NOMO-1 (cell line): Measurements from ENCODE around the gene AMBRA1.
A peak's percentile ranks its signal among the peaks of the same experiment; 100 is the strongest.

Experiments used
- DNase-seq, 2 experiments: peaks; one replicate each; lab custom pipeline; 2025; ENCODE audit not compliant: unreplicated experiment in 2 of 2; lab: John Stamatoyannopoulos, UW

The AMBRA1 gene

GRCh38 chr11:46617134-46617971, 23.5 kb upstream of the AMBRA1 start, which contains the start of the genes ATG13 and HARBI1:
Gene ATG13, plus strand, starts transcription at chr11:46617553. Its CDS starts 26,739 bp downstream, at chr11:46644292.
Gene HARBI1, minus strand, starts transcription at chr11:46617227. Its CDS starts 990 bp downstream, at chr11:46616237.
- peak; percentile 79 to 90 for DNase-seq

- DNase-seq = peak in 1 of 2 experiments; percentile 18
These were observed 22.8 kb upstream of the AMBRA1 start for GRCh38 chr11:46616551-46617133.

- DNase-seq = no peak
These were observed 21.9 kb upstream of the AMBRA1 start for GRCh38 chr11:46615756-46616155.

DNA sequence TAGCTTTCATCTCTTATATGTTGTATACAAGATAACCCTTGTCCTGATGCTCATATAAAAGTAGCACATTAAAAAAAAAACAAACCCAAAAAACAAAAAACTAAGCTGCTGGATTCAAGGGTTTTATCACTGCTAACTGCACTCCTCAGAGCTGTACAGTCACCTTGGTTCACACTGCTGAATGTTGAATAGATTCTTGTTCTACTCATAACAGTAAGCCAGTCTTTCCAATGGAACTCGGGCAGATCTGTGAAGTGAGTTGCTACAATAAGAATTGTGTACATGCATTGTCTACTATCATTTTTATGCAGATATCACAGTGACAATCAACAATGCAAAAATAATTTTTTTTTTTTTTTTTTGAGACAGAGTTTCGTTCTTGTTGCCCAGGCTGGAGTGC, 18.5 kb upstream of the AMBRA1 start:
- DNase-seq = no peak

DNA sequence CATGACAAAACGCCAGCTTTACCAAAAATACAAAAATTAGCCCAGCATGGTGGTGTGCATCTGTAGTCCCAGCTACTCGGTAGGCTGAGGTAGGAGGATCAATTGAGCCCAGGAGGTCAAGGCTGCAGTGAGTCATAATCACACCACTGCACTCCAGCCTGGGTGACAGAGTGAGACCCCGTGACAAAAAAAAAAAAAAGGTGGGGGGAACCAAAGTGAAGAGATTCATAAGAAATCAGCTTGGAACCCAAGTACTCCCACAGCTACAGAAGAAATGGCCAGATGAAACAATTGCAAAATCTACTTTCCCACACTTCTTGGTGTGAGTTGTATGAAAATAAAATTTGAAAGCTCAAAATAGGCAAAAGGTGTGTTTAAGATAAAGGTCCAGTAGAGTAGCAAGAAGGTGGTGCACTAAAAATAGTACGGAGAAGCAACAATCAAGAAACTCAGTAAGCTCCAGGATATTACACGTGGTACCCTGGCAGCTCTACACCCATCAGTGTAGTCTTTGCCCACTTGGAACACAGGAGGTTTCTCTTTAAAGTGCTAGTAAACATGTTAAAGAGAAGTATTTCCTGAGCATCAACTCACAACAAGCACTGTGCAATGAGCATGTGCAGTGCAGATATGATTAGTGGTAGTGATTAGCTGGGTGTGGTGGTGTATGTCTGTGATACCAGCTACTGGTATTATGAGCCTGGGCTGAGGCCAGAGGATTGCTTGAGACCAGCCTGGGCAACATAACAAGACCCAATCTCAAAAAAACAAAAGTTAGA, 17.9 kb upstream of the AMBRA1 start:
- DNase-seq = no peak

GRCh38 chr11:46609386-46609785, 15.6 kb upstream of the AMBRA1 start:
- no peak for DNase-seq

GRCh38 chr11:46607516-46607915, 13.7 kb upstream of the AMBRA1 start:
- DNase-seq = no peak

DNA sequence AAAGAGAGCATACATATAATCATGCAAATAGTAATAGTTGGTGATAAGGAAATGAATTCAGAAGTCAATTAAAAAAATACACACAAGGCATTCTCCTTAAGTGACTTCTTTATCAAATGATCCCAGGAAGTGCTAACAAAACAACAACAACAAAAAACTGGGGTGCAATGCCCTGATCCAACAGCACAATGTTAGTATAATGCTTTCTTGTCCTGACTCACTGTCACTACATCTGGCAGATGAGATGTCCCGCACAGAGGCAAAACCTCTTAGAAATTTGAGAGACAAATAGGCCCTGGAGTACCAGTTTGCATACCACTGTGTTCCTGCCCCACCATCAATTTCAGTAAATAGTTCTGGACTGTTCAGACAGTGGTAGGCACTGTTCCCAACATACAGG, 11.0 kb upstream of the AMBRA1 start:
- no peak for DNase-seq

GRCh38 chr11:46603704-46604308, 10.0 kb upstream of the AMBRA1 start:
- peak; percentile 17 to 59 for DNase-seq

GRCh38 chr11:46601129-46601528, 7.3 kb upstream of the AMBRA1 start:
- DNase-seq = no peak

DNA sequence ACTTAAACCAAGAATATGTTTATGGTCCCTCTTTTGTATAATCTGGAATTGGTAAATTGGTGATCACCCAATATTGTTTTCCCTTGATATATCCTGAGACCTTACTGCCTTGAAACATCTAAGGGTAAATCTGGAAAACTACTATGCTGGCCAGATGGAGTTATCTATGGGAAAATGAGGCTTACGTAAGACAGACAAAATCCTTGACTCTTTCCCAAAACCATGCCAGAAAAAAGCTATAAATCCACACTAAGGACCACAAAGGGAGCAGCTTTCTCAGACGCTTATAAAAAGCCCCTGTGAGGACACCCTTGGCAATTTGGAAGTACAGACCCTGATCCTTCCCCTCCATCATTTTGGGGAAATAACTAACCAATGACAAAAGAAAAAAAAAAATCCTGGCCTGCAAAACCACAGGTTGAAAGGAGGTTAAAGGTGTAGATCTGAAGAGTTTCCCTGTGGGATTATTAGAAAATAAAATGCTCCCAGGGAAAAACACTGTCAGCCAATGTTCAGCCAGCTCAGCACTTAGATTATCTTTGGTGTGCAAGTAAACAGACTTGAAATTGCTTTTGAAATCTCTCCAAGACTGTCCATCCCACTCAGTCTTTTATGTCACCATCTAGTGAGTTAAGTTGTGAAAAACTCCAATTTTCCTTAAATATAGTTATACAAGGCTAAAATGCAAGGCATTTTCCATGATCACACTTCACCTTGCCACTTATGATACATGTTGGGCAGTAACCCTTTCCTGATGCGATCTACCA, 6.6 kb upstream of the AMBRA1 start:
- no peak for DNase-seq

DNA sequence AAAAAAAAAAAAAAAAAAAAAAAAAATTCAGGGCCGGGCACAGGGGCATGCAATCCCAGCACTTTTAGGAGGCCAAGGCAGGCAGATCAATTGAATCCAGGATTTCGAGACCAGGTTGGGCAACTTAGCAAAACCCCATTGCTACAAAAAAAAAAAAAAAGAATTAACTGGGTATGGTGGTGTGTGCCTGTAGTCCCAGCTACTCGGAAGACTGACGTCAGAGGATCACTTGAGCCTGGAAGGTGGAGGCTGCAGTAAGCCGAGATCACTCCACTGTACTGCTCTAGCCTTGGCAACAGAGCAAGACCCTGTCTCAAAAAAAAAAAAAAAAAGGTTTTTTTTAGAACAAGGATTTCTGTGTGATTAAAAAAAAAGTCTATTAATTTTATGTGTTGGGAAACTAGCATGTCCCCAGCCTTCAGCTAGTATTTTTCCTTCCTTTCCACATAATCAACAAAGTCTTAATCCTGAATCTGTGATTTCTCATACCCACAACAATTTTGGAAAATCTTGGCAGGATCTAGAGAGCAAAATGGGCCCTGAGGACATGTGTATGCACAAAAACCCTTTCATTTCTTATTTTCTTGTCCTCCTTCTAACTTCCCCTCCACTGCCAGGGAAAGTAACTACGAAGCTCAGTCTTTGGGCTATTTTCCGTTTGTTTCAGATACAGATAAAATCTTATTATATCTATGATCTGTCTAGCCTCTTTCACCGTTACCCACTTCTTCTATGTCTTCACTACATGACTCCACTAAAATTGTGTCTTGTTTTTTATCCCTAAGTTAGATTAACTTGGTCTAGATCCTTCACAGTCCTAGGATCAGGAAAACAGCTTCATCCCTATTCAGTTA, 5.7 kb upstream of the AMBRA1 start:
- DNase-seq = no peak

GRCh38 chr11:46597609-46598219, 3.9 kb upstream of the AMBRA1 start:
- no peak for DNase-seq

GRCh38 chr11:46597155-46597554, 3.3 kb upstream of the AMBRA1 start:
- DNase-seq = no peak

DNA sequence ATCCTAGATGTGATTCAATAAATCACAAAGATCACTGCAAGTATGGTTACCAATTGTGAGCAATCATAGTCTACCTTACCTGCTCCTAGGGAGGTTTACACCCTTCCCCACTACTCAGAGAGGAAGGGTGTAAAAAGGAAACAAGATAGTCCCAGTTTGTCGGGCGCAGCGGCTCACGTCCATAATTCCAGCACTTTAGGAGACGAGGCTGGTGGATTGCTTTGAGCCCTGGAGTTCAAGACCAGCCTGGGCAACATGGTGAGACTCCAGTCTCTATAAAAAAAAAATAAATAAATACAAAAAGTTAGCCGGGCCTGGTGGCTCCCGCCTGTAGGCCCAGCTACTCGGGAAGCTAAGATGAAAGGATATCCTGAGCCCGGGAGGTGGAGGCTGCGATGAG, 962 bp upstream of the AMBRA1 start:
- no peak for DNase-seq

GRCh38 chr11:46594374-46594700, 514 bp upstream of the AMBRA1 start:
- DNase-seq = no peak

DNA sequence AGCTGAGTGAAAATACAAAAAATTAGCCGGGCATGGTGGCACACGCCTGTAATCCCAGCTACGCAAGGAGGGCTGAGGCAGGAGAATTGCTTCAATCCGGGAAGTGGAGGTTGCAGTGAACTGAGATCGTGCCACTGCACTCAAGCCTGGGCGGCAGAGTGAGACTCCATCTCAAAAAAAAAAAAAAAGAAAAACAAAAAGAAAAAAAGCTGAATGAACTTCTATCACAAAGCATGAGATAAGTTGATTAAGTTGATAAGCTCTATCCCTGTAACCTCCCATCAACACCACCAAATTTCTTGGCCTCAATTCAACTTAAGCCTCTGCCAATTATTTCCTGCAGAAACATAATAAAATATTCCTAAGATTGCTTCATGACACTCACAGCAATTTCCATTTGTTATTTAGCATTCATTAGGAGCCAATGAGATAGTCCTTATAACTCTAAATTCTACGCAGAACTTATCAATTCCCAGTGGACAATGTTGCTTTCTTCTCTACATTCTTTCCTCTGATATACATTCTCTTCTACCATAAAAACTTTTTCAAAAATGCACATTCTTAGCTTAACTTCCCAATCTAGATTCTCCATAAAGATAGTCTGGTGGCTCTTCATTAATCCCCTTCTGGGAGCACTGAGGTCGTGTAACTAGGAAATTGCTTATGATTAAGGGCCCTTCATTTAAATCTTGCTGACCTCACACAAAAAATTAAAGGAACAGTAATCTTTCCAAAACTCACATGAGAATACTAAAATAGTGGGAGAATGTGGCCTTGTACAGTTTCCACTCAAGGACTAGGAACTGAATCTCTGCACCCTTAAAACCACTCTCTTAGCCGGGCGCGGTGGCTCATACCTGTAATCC, 2.9 kb downstream of the AMBRA1 start:
- DNase-seq = no peak

DNA sequence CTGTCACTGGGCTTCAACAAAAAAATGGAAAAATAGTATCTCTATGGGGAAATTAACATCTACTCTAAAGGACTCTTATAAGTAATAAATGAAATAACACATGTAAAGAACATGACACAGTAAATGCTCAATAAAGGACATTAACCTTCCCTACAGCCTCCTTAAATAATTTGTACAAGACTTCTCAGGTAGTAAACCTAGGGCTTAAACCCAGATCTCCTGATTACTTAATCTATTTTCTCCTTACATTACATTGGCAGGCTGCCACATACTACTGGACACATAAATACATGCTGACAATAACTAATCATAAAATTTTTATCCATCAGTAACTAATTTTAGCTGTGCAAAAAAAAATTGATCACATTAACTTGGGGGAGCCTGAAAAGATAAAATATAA, 4.9 kb downstream of the AMBRA1 start:
- DNase-seq = no peak
